Fibroblast of skin of scalp (primary cell): Measurements from ENCODE around the gene MT1A.

Source experiments
- DNase-seq: peaks from one replicate; pipeline ENCODE4 v3.0.0-alpha.2; 2013

The MT1A gene

GRCh38 chr16:56632156-56632847, 6.2 kb upstream of the MT1A start, which contains the start of gene MT1M:
Gene MT1M (plus strand): TSS chr16:56632659. CDS start chr16:56632732, 73 bp downstream.
- DNase-seq: no peak

- DNase-seq: no peak
Measured at GRCh38 chr16:56632848-56633365, 5.6 kb upstream of the MT1A start.

- DNase-seq: no peak
Measured at GRCh38 chr16:56633535-56633934, 4.9 kb upstream of the MT1A start.

- DNase-seq: no peak
Measured at GRCh38 chr16:56634715-56635440, 3.6 kb upstream of the MT1A start.

GRCh38 chr16:56635441-56635967, 3.0 kb upstream of the MT1A start:
- no peak for DNase-seq

GRCh38 chr16:56636616-56637413, 1.7 kb upstream of the MT1A start:
- DNase-seq: no peak

GRCh38 chr16:56639045-56639444, 579 bp downstream of the MT1A start:
- no peak for DNase-seq

- no peak for DNase-seq
Measured at GRCh38 chr16:56640076-56640475, 1.6 kb downstream of the MT1A start.

- no peak for DNase-seq
Measured at GRCh38 chr16:56641166-56641565, 2.7 kb downstream of the MT1A start.

GRCh38 chr16:56643080-56643778, 4.8 kb downstream of the MT1A start:
- no peak for DNase-seq

- DNase-seq: no peak
Measured at GRCh38 chr16:56643833-56644232, 5.4 kb downstream of the MT1A start.

GRCh38 chr16:56645311-56645710, 6.8 kb downstream of the MT1A start:
- no peak for DNase-seq

GRCh38 chr16:56645838-56646237, 7.4 kb downstream of the MT1A start:
- no peak for DNase-seq

- DNase-seq: no peak
Measured at GRCh38 chr16:56647641-56648431, 9.4 kb downstream of the MT1A start.

- no peak for DNase-seq
Measured at GRCh38 chr16:56649271-56649670, 10.8 kb downstream of the MT1A start.

GRCh38 chr16:56649820-56650219, 11.4 kb downstream of the MT1A start:
- no peak for DNase-seq

- DNase-seq: no peak
Measured at GRCh38 chr16:56651586-56651985, 13.1 kb downstream of the MT1A start, which contains the start of gene MT1B. Gene MT1B (plus strand): TSS chr16:56651886. CDS start chr16:56651954, 68 bp downstream.

- no peak for DNase-seq
Measured at GRCh38 chr16:56652600-56652999, 14.1 kb downstream of the MT1A start.

- no peak for DNase-seq
Measured at GRCh38 chr16:56653218-56653617, 14.8 kb downstream of the MT1A start.

GRCh38 chr16:56657555-56658326, 19.3 kb downstream of the MT1A start, which contains the start of gene MT1F:
Gene MT1F (plus strand): TSS chr16:56657959. CDS start chr16:56658059, 100 bp downstream.
- DNase-seq: peak; percentile 18
